GM12878 (cell line): ENCODE results near the gene TOMM34.

Experiments
- CTCF ChIP-seq, 3 experiments: IDR thresholded peaks in 2 of 3; conservative IDR thresholded peaks in 1 of 3; 2 replicates each; pipeline ENCODE4 v1.5.1; 2011; ENCODE audit warnings: low read depth in 3 of 3, low read length in 3 of 3, mild to moderate bottlenecking in 3 of 3, control low read depth in 2 of 3, moderate library complexity in 2 of 3, inconsistent platforms in 1 of 3, mixed read lengths in 1 of 3; ENCODE audit not compliant: control insufficient read depth in 2 of 3, insufficient read depth in 1 of 3; ENCODE audit errors: extremely low read depth in 1 of 3
- HDAC2 ChIP-seq: fragments of 200-600 bp; sonication (generic); IDR thresholded peaks from 2 replicates; pipeline ENCODE4 v1.6.1; 2017
- LARP7 ChIP-seq: fragments of 450-650 bp; IDR thresholded peaks from 2 replicates; pipeline ENCODE4 v1.6.1; 2017; ENCODE audit warnings: mild to moderate bottlenecking
- RCOR1 ChIP-seq: conservative IDR thresholded peaks from 2 replicates; pipeline ENCODE4 v1.6.1; 2012; ENCODE audit warnings: low read depth, low read length, improper control_type of control experiment
- TBL1XR1 ChIP-seq: IDR thresholded peaks from 2 replicates; pipeline ENCODE4 v1.6.1; 2012; ENCODE audit warnings: low read depth, low read length, improper control_type of control experiment
- YY1 ChIP-seq: IDR thresholded peaks from 2 replicates; pipeline ENCODE4 v1.6.1; 2011; ENCODE audit warnings: low read depth, mild to moderate bottlenecking, low read length

DNA sequence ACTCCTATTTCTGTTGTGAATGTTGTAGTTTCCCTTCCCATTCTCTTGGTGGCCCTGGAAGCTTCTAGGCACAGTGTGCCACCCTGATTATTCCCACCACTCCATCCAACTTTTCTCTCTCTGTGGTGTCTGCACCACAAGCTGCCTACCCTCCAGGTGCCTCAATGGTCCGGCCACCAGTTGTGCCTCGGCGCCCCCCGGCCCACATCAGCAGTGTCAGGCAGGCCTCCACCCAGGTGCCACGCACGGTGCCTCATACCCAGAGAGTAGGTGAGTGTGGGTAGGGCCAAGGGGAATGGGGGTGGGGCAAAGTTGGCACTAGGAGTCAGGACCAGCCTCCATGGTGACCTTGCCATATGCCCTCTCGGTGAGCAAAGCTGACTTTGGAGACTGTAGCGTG lies 27.3 kb downstream of the TOMM34 start:
- TF ChIP-seq TBL1XR1, result no peak
- no peak for TF ChIP-seq YY1
- TF ChIP-seq RCOR1, result no peak
- no peak for TF ChIP-seq HDAC2
- no peak for TF ChIP-seq LARP7
- TF ChIP-seq CTCF (IDR thresholded peaks at IDR 0.05 in 2 of 3, conservative IDR thresholded peaks at IDR 0.05 in 1 of 3; ENCODE audit: control insufficient read depth in 2 of 3, extremely low read depth in 1 of 3, insufficient read depth in 1 of 3, low read depth in 3 of 3, low read length in 3 of 3), result no peak
